ENCODE data around the gene SEPTIN5. TPM values are rescaled to one million over a fixed set of nuclear protein-coding genes. Genes with fewer than 3 reads are reported as not detected.
A peak's percentile ranks its signal among the peaks of the same experiment; 100 is the strongest.

SEPTIN5 gene
- total RNA-seq, 4 donors from 2014 or later, result 14.0 to 124 (median 27.3) TPM

DNA sequence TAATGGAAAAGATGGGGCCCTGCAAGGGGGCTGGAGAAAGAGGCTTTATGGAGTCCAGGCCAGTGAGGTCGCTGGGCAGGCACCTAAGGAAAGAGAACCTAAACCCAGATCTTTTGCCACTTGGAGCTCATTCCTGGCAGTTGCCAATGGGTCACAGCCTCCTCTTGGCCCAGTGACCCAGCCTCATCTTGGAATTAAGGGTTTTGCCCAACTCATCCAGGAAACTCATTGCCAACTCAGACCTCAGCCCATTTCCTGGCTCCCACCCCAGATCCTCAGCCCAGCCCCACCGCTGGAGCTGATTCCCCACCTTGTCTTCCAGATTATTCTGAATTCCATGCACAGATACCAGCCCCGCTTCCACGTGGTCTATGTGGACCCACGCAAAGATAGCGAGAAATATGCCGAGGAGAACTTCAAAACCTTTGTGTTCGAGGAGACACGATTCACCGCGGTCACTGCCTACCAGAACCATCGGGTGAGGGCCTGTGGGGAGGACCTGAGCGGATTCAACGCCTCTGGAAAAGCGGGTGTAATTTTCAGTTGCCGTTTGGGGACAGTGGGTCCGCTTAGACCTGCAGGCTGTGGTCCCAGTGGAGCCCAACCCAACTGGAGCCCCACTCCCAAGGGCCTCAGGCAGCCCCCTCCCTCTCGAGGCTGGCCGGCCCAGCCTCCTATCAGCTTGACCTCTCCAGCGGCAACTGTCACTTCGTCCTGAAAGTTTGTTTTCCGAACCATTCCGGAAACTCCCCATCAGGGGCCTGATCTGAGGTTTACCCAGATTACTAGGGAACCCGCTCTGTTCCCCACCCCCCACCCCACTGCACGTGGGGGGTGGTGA, 50.6 kb downstream of the SEPTIN5 start:
- no peaks in the 10 kb centered on the region for H3K9me3 ChIP-seq
- H3K4me3 ChIP-seq (replicated peaks in 1 of 3), result no peak overlapping the region
- intact Hi-C loops (cut with DNase I), result no loop called here
- WGBS, 2 donors, result 62 to 64% methylated on average over 24 to 25 of the region's 25 CpGs
- no peaks in the 10 kb centered on the region for H3K36me3 ChIP-seq
- TF ChIP-seq POLR2A (IDR thresholded peaks at IDR 0.05) (no peak), CTCF (IDR thresholded peaks at IDR 0.05) (no peak)
- H3K27me3 ChIP-seq, result peaks cover 20% of the 10 kb centered on the region
- no peak for DNase-seq
- peak overlapping the region in 1 of 3 donors; percentile 38 for H3K27ac ChIP-seq
- peaks cover 12 to 22% of the 10 kb centered on the region in 2 donors for H3K4me1 ChIP-seq

DNA sequence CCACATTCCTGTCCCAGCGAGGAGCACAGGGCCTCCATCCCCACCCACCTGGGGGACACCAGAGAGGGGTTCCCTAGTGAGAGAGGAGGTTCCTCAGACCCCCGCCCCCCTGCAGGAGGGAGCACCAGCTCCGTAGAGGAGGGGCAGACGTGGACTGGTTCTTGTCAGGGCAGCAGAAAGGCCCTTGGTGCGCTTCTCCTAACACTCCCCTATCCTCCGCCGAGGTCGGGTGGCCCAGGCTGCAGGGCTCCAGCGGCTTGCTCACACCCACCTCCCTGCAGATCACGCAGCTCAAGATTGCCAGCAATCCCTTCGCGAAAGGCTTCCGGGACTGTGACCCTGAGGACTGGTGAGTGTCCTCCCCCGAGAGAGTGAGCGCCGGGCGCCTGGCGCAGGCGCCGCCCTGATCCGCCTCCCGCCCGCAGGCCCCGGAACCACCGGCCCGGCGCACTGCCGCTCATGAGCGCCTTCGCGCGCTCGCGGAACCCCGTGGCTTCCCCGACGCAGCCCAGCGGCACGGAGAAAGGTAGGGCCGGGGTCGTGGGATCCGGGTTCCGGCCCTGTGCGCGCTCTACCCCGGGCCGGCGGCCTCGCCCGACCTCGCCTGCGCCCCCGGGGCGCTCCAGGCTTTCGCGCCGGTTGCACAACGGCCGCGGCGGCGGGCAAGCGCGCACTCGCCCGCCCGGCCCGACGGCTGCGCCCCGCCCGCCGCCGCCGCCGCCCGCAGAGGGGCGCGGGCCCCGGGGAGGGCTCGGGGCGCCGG, 51.4 kb downstream of the SEPTIN5 start:
- Histone ChIP-seq H3K36me3 (no peaks in the 10 kb centered on the region), H3K27me3 (peaks cover 20% of the 10 kb centered on the region), H3K9me3 (no peaks in the 10 kb centered on the region), H3K4me1 (peaks cover 8 to 22% of the 10 kb centered on the region in 2 donors), H3K4me3 (replicated peaks in 1 of 3) (peak overlapping the region in 1 of 3 donors; percentile 17), H3K27ac (peak overlapping the region in 1 of 3 donors; percentile 38)
- TF ChIP-seq POLR2A (IDR thresholded peaks at IDR 0.05) (no peak), CTCF (IDR thresholded peaks at IDR 0.05) (no peak)
- DNase-seq, result no peak
- 21 to 30% methylated on average over 16 to 22 of the region's 83 CpGs for WGBS, 2 donors
- intact Hi-C loops (cut with DNase I), result no loop called here

- intact Hi-C loops (cut with DNase I), result no loop called here
- no peak for TF ChIP-seq POLR2A (IDR thresholded peaks at IDR 0.05)
- no peak for TF ChIP-seq CTCF (IDR thresholded peaks at IDR 0.05)
- H3K27me3 ChIP-seq, result peaks cover 20% of the 10 kb centered on the region
- H3K27ac ChIP-seq, result no peak overlapping the region
- H3K36me3 ChIP-seq, result no peaks in the 10 kb centered on the region
- H3K4me3 ChIP-seq (replicated peaks in 1 of 3), result peak overlapping the region in 1 of 3 donors; percentile 17
- peaks cover 8 to 20% of the 10 kb centered on the region in 2 donors for H3K4me1 ChIP-seq
- WGBS, 2 donors, result no CpG with 5 or more reads among the region's 36 CpGs
- DNase-seq, result no peak
- no peaks in the 10 kb centered on the region for H3K9me3 ChIP-seq
Measured at GRCh38 chr22:19766240-19766510, 51.9 kb downstream of the SEPTIN5 start.

DNA sequence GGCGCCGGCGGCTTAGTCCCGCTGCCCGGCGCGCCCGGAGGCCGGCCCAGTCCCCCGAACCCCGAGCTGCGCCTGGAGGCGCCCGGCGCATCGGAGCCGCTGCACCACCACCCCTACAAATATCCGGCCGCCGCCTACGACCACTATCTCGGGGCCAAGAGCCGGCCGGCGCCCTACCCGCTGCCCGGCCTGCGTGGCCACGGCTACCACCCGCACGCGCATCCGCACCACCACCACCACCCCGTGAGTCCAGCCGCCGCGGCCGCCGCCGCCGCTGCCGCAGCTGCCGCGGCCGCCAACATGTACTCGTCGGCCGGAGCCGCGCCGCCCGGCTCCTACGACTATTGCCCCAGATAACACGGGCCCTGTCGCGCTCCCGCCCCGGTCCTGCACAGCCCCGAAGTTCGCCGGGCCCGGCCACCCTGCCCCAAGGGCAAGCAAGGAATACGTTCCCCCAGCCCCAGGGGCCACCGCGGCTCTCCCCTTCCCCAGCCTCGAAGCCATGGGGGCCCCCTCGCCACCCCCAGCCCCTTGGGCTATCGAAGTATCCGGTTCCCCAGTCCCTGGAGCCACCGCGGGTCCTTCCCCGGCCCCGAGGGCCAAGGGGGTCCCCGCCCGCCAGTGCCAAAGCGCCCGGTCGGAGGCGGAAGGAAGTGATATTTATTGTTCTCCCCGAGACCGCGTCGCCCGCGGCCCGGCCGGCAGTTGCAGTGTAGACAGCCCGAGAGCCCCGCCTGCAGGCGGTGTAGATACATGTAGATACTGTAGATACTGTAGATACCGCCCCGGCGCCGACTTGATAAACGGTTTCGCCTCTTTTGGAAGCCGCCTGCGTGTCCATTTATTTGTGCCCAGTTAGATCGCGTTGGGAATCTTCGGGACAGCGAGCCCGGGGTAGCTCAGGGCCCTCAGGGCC, 52.5 kb downstream of the SEPTIN5 start:
- peaks cover 20% of the 10 kb centered on the region for H3K27me3 ChIP-seq
- peak overlapping the region in 1 of 3 donors; percentile 17 for H3K4me3 ChIP-seq (replicated peaks in 1 of 3)
- no peaks in the 10 kb centered on the region for H3K9me3 ChIP-seq
- no peak for TF ChIP-seq POLR2A (IDR thresholded peaks at IDR 0.05)
- no peak for TF ChIP-seq CTCF (IDR thresholded peaks at IDR 0.05)
- DNase-seq, result peak in 1 of 2 donors; percentile 28
- intact Hi-C loops (cut with DNase I), result no loop called here
- H3K27ac ChIP-seq, result peak overlapping the region in 2 of 3 donors; percentile 41 to 61
- WGBS, 2 donors, result 20% methylated on average over 1 of the region's 103 CpGs; no CpG with 5 or more reads in 1 of the 2 donors
- peaks cover 8 to 17% of the 10 kb centered on the region in 2 donors for H3K4me1 ChIP-seq
- no peaks in the 10 kb centered on the region for H3K36me3 ChIP-seq
